GM18868 (cell line): ENCODE results near the gene PCYT1A.
"Not testable (repeated sequence)": the region's sequence is repeated elsewhere in the genome, so short reads cannot be mapped to it uniquely, and the experiment has no call there.

Experiments used
- ATAC-seq: cut with Tn5 transposase; IDR thresholded peaks from one replicate; pipeline ENCODE4 v1.9.1; 2021; ENCODE audit warnings: mild to moderate bottlenecking, moderate library complexity; ENCODE audit not compliant: unreplicated experiment

The PCYT1A gene

GRCh38 chr3:196287440-196288140, at the start of gene PCYT1A:
TSS of gene PCYT1A (minus strand) at chr3:196287726. CDS start at chr3:196270531, 17,195 bp downstream.
- ATAC-seq = peak; percentile 86

- no peak for ATAC-seq
Measured at GRCh38 chr3:196336319-196337145, 49.0 kb upstream of the PCYT1A start.

- ATAC-seq = no peak
Measured at GRCh38 chr3:196335503-196335948, 48.0 kb upstream of the PCYT1A start.

- ATAC-seq = no peak
Measured at GRCh38 chr3:196334982-196335381, 47.5 kb upstream of the PCYT1A start.

GRCh38 chr3:196332168-196332567, 44.6 kb upstream of the PCYT1A start:
- no peak for ATAC-seq

GRCh38 chr3:196327405-196327804, 39.9 kb upstream of the PCYT1A start:
- ATAC-seq = no peak

GRCh38 chr3:196326936-196327335, 39.4 kb upstream of the PCYT1A start:
- ATAC-seq = no peak

GRCh38 chr3:196323691-196324090, 36.2 kb upstream of the PCYT1A start:
- ATAC-seq = no peak

GRCh38 chr3:196323016-196323415, 35.5 kb upstream of the PCYT1A start:
- no peak for ATAC-seq

GRCh38 chr3:196321162-196321561, 33.6 kb upstream of the PCYT1A start:
- no peak for ATAC-seq

- ATAC-seq = no peak
Measured at GRCh38 chr3:196320137-196320536, 32.6 kb upstream of the PCYT1A start.

- ATAC-seq = peak; percentile 88
Measured at GRCh38 chr3:196317687-196318467, 30.4 kb upstream of the PCYT1A start, which contains the start of gene DYNLT2B. TSS of gene DYNLT2B (minus strand) at chr3:196318240. CDS start at chr3:196318152, 88 bp downstream.

- not testable (repeated sequence) for ATAC-seq
Measured at GRCh38 chr3:196316799-196317686, 29.5 kb upstream of the PCYT1A start.

- ATAC-seq = no peak
Measured at GRCh38 chr3:196315821-196316220, 28.3 kb upstream of the PCYT1A start.

- ATAC-seq = no peak
Measured at GRCh38 chr3:196314597-196314996, 27.1 kb upstream of the PCYT1A start.

GRCh38 chr3:196314086-196314485, 26.6 kb upstream of the PCYT1A start:
- ATAC-seq = not testable (repeated sequence)

GRCh38 chr3:196302960-196303359, 15.4 kb upstream of the PCYT1A start:
- ATAC-seq = not testable (repeated sequence)

- not testable (repeated sequence) for ATAC-seq
Measured at GRCh38 chr3:196302551-196302950, 15.0 kb upstream of the PCYT1A start.

- ATAC-seq = no peak
Measured at GRCh38 chr3:196298521-196298920, 11.0 kb upstream of the PCYT1A start.

- ATAC-seq = no peak
Measured at GRCh38 chr3:196292286-196292923, 4.9 kb upstream of the PCYT1A start.
